Superior temporal gyrus (tissue), 1 donor: Measurements from ENCODE around the gene SIRT7.

ENCODE experiments used
- DNase-seq: peaks from one replicate; pipeline ENCODE4 v3.0.0-alpha.2; 2016; ENCODE audit errors: extremely low spot score

SIRT7 gene

GRCh38 chr17:81863833-81864768 is 53.9 kb downstream of the SIRT7 start:
- DNase-seq, result no peak

DNA sequence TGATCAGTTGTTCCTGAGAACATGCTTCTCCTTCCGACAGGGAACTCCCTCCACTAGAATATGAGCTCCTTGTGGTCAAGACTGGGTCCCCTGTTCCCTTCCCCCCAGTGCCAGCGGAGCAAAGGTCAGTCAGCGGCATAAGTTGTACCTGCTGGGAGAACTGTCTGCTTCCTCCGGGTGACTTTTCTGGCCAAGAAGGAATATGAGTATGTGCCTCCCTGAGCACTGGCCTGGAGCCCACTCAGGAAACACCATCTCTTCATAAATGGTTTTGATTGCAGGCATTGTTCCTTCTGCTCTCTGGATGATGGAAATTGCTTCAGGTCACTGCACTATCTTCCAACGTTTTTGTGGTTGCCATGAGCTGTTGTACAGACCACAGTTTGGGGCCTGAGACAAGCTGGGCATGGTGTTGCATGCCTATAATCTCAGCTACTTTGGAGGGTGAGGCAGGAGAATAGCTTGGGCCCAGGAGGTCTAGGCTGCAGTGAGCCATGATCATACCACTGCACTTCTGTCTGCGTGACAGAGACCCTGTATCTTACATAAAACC is 54.8 kb downstream of the SIRT7 start:
- no peak for DNase-seq
